Neuronal stem cell (in vitro differentiated cells): Measurements from ENCODE around the gene U2SURP.

Source experiments
- DNase-seq: peaks from one replicate; pipeline ENCODE4 v3.0.0-alpha.2; 2013; ENCODE audit warnings: low spot score
- H2AFZ ChIP-seq: one replicate; pipeline ENCODE4 v1.6.1; 2013; ENCODE audit warnings: mild to moderate bottlenecking, low read length, inconsistent platforms
- H2AK5ac ChIP-seq: 2 replicates; pipeline ENCODE4 v1.6.1; 2013; ENCODE audit warnings: low read depth, mild to moderate bottlenecking, inconsistent platforms, low read length, moderate library complexity, mixed read lengths
- H2BK120ac ChIP-seq: 2 replicates; pipeline ENCODE4 v1.6.1; 2013; ENCODE audit warnings: low read depth, mild to moderate bottlenecking, inconsistent platforms, low read length, moderate library complexity, mixed read lengths
- H2BK12ac ChIP-seq: one replicate; pipeline ENCODE4 v1.6.1; 2013; ENCODE audit warnings: low read length, inconsistent platforms
- H2BK15ac ChIP-seq: 2 replicates; pipeline ENCODE4 v1.6.1; 2013; ENCODE audit warnings: mild to moderate bottlenecking, low read length, inconsistent platforms, mixed read lengths
- H2BK5ac ChIP-seq: one replicate; pipeline ENCODE4 v1.6.1; 2013; ENCODE audit warnings: inconsistent platforms, mild to moderate bottlenecking, low read length, moderate library complexity
- H3K14ac ChIP-seq: one replicate; pipeline ENCODE4 v1.6.1; 2013; ENCODE audit warnings: low read length, inconsistent platforms
- H3K18ac ChIP-seq: 2 replicates; pipeline ENCODE4 v1.6.1; 2013; ENCODE audit warnings: low read length, inconsistent platforms
- H3K23ac ChIP-seq: 2 replicates; pipeline ENCODE4 v1.6.1; 2013; ENCODE audit warnings: low read depth, mild to moderate bottlenecking, mixed read lengths, low read length, inconsistent platforms; ENCODE audit not compliant: poor library complexity
- H3K27ac ChIP-seq: replicated peaks from 3 replicates; pipeline ENCODE4 v1.5.1; 2013; ENCODE audit warnings: low read length, inconsistent platforms
- H3K27me3 ChIP-seq, 3 experiments: 2 replicates each; pipeline ENCODE4 v1.6.1; 2013; ENCODE audit warnings: low read length in 3 of 3, mild to moderate bottlenecking in 2 of 3, inconsistent platforms in 1 of 3, low read depth in 1 of 3, mixed read lengths in 1 of 3, moderate library complexity in 1 of 3; ENCODE audit not compliant: control insufficient read depth in 3 of 3, insufficient read depth in 3 of 3
- H3K36me3 ChIP-seq, 2 donors: replicated peaks in 1 of 2; 2 replicates each; pipeline ENCODE4 v1.6.1; 2013; ENCODE audit warnings: low read length in 2 of 2; ENCODE audit not compliant: control insufficient read depth in 2 of 2, insufficient read depth in 2 of 2
- H3K4ac ChIP-seq: 2 replicates; pipeline ENCODE4 v1.6.1; 2013; ENCODE audit warnings: inconsistent platforms, mild to moderate bottlenecking, low read length, moderate library complexity
- H3K4me1 ChIP-seq, 2 donors: 1 replicate in 1 of 2; 2 replicates in 1 of 2; pipeline ENCODE4 v1.6.1; 2013; ENCODE audit warnings: low read length in 2 of 2, low read depth in 1 of 2; ENCODE audit not compliant: control insufficient read depth in 2 of 2, insufficient read depth in 1 of 2
- H3K4me2 ChIP-seq: one replicate; pipeline ENCODE4 v1.6.1; 2013; ENCODE audit warnings: mild to moderate bottlenecking, low read length, inconsistent platforms; ENCODE audit not compliant: insufficient read depth, poor library complexity, severe bottlenecking
- H3K4me3 ChIP-seq, 2 donors: 2 replicates each; pipeline ENCODE4 v1.5.1; 2013; ENCODE audit warnings: low read length in 2 of 2, mild to moderate bottlenecking in 2 of 2, inconsistent platforms in 1 of 2, moderate library complexity in 1 of 2
- H3K79me1 ChIP-seq: one replicate; pipeline ENCODE4 v1.6.1; 2013; ENCODE audit warnings: low read depth, mild to moderate bottlenecking, inconsistent platforms, low read length, moderate library complexity
- H3K9ac ChIP-seq: one replicate; pipeline ENCODE4 v1.6.1; 2013; ENCODE audit warnings: mild to moderate bottlenecking, low read depth, low read length, inconsistent platforms; ENCODE audit not compliant: poor library complexity
- H3K9me3 ChIP-seq, 2 donors: replicated peaks in 1 of 2; 2 replicates each; pipeline versions ENCODE3 to v1.6.1; 2013; ENCODE audit warnings: low read length in 2 of 2, mild to moderate bottlenecking in 2 of 2, inconsistent platforms in 1 of 2, low read depth in 1 of 2, mixed read lengths in 1 of 2, moderate library complexity in 1 of 2; ENCODE audit not compliant: control insufficient read depth in 2 of 2, insufficient read depth in 1 of 2
- H4K8ac ChIP-seq: one replicate; pipeline ENCODE4 v1.6.1; 2013; ENCODE audit warnings: low read depth, mild to moderate bottlenecking, inconsistent platforms, low read length, moderate library complexity
- H4K91ac ChIP-seq: one replicate; pipeline ENCODE4 v1.6.1; 2013; ENCODE audit warnings: low read length, low read depth, mild to moderate bottlenecking, inconsistent platforms; ENCODE audit not compliant: poor library complexity
- WGBS, 2 donors: extraction: QIAGEN DNeasy Blood & Tissue Kit; methylation state at CpG; one replicate each; pipeline ENCODE4 v1.1.7; 2013; ENCODE audit warnings: missing lambda C conversion rate in 2 of 2, mixed read lengths in 1 of 2; ENCODE audit not compliant: insufficient read length in 2 of 2, insufficient replicate concordance in 1 of 2; ENCODE audit errors: extremely low coverage in 2 of 2; 5-methylcytosine and 5-hydroxymethylcytosine counted together

Gene U2SURP

GRCh38 chr3:142962520-142963233, 38.7 kb upstream of the U2SURP start:
- Histone ChIP-seq H3K27ac (no peak overlapping the region), H3K18ac (peak overlapping the region; percentile 99), H4K8ac (peak overlapping the region; percentile 99), H2AFZ (peak overlapping the region; percentile 100), H3K4ac (peak overlapping the region; percentile 53), H4K91ac (peak overlapping the region; percentile 96), H2BK120ac (no peak overlapping the region), H2BK12ac (peak overlapping the region; percentile 82), H3K23ac (peak overlapping the region; percentile 100), H3K4me1 (peaks cover 0 to 14% of the 10 kb centered on the region in 2 donors), H3K27me3 (peaks cover 0 to 61% (median 11%) of the 10 kb centered on the region in 3 experiments), H2BK15ac (peak overlapping the region; percentile 68), H3K36me3 (no peaks in the 10 kb centered on the region), H3K9me3 (peaks cover 5 to 11% of the 10 kb centered on the region in 2 donors), H2BK5ac (no peak overlapping the region), H3K9ac (peak overlapping the region; percentile 94), H3K79me1 (no peaks in the 10 kb centered on the region), H3K14ac (peak overlapping the region; percentile 95), H2AK5ac (peak overlapping the region; percentile 98), H3K4me2 (peak overlapping the region; percentile 88), H3K4me3 (peak overlapping the region; percentile 69 to 87)
- DNase-seq: no peak
- WGBS, 2 donors: no CpG with 5 or more reads among the region's 63 CpGs

DNA sequence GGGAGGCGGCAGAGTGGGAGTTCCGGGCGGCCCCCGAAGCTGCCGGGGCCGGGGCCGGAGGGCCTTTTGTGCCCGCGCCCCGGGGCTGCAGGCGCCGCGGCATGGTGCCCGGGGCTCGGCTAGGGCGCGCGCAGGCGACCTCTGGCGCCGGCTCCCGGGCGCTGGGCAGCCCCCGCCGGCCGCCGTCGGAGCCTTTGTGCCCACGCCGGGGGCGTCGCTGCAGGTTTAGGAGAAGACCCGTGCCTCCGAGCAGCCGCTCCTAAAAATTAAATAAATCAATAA, 38.2 kb upstream of the U2SURP start:
- Histone ChIP-seq H3K23ac (no peak overlapping the region), H3K36me3 (no peaks in the 10 kb centered on the region), H2BK12ac (no peak overlapping the region), H3K79me1 (no peaks in the 10 kb centered on the region), H2AK5ac (peak overlapping the region; percentile 98), H3K4me2 (peak overlapping the region; percentile 88), H3K9ac (peak overlapping the region; percentile 94), H2BK15ac (peak overlapping the region; percentile 68), H3K9me3 (peaks cover 5 to 11% of the 10 kb centered on the region in 2 donors), H4K8ac (no peak overlapping the region), H3K27me3 (peaks cover 0 to 56% (median 11%) of the 10 kb centered on the region in 3 experiments), H3K18ac (peak overlapping the region; percentile 99), H3K14ac (peak overlapping the region; percentile 95), H3K4me1 (peaks cover 0 to 14% of the 10 kb centered on the region in 2 donors), H3K4me3 (peak overlapping the region; percentile 69 to 87), H4K91ac (no peak overlapping the region), H3K27ac (no peak overlapping the region), H3K4ac (no peak overlapping the region), H2AFZ (peak overlapping the region; percentile 100), H2BK5ac (no peak overlapping the region), H2BK120ac (no peak overlapping the region)
- DNase-seq: no peak
- no CpG with 5 or more reads among the region's 35 CpGs for WGBS, 2 donors

GRCh38 chr3:142963516-142964448, 37.6 kb upstream of the U2SURP start, which contains the start of gene PAQR9:
PAQR9 (minus strand) TSS chr3:142963674; CDS start chr3:142963336, 338 bp downstream.
- no peak within 1 kb of the TSS for H2BK5ac ChIP-seq
- peak within 1 kb of the TSS; percentile 99 for H4K8ac ChIP-seq
- peak within 1 kb of the TSS; percentile 100 for H3K23ac ChIP-seq
- H2BK12ac ChIP-seq: peak within 1 kb of the TSS; percentile 82
- peaks cover 0 to 14% of the 10 kb centered on the region in 2 donors for H3K4me1 ChIP-seq
- H3K4me2 ChIP-seq: peak within 1 kb of the TSS; percentile 88
- H3K36me3 ChIP-seq: no peaks in the 10 kb centered on the region
- no peak within 1 kb of the TSS for H3K27ac ChIP-seq
- peaks cover 5 to 11% of the 10 kb centered on the region in 2 donors for H3K9me3 ChIP-seq
- no peak within 1 kb of the TSS for H2BK120ac ChIP-seq
- H2AK5ac ChIP-seq: peak within 1 kb of the TSS; percentile 98
- H4K91ac ChIP-seq: peak within 1 kb of the TSS; percentile 96
- H3K79me1 ChIP-seq: no peaks in the 10 kb centered on the region
- peak within 1 kb of the TSS; percentile 99 for H3K18ac ChIP-seq
- peak; percentile 52 for DNase-seq
- peak within 1 kb of the TSS; percentile 94 for H3K9ac ChIP-seq
- peak within 1 kb of the TSS; percentile 69 to 87 for H3K4me3 ChIP-seq
- WGBS, 2 donors: no CpG with 5 or more reads among the region's 117 CpGs
- H2AFZ ChIP-seq: peak within 1 kb of the TSS; percentile 100
- peaks cover 0 to 54% (median 11%) of the 10 kb centered on the region in 3 experiments for H3K27me3 ChIP-seq
- peak within 1 kb of the TSS; percentile 53 for H3K4ac ChIP-seq
- peak within 1 kb of the TSS; percentile 95 for H3K14ac ChIP-seq
- peak within 1 kb of the TSS; percentile 68 for H2BK15ac ChIP-seq

DNA sequence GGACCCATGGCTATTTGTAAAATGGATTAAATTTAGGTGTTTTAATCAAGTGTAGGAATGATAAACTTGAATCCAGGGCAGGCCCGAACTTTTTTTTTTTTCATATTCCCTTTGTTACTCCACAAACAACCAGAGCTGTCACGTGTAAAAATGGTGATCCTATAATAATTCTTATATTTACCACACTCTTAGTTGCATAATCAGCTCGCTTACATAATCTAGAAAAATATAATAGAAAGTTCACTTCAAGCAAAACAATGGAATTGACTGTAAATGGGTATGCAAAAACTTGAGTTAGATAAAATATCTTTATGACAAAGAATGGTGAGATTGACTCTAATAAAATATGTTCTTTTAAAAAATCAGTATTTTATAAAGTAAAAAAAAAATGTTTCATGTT, 35.8 kb upstream of the U2SURP start:
- H2AK5ac ChIP-seq: no peak overlapping the region
- no peak overlapping the region for H2BK12ac ChIP-seq
- no peaks in the 10 kb centered on the region for H3K79me1 ChIP-seq
- no peak overlapping the region for H4K91ac ChIP-seq
- no peak for DNase-seq
- H3K4me2 ChIP-seq: no peak overlapping the region
- H3K27ac ChIP-seq: no peak overlapping the region
- no peak overlapping the region for H3K4me3 ChIP-seq
- H2BK15ac ChIP-seq: no peak overlapping the region
- peaks cover 5 to 11% of the 10 kb centered on the region in 2 donors for H3K9me3 ChIP-seq
- H3K14ac ChIP-seq: no peak overlapping the region
- H3K4ac ChIP-seq: no peak overlapping the region
- H2AFZ ChIP-seq: no peak overlapping the region
- H3K9ac ChIP-seq: no peak overlapping the region
- no peak overlapping the region for H2BK120ac ChIP-seq
- peaks cover 0 to 54% (median 11%) of the 10 kb centered on the region in 3 experiments for H3K27me3 ChIP-seq
- H3K4me1 ChIP-seq: peaks cover 0 to 16% of the 10 kb centered on the region in 2 donors
- no peak overlapping the region for H3K18ac ChIP-seq
- H3K23ac ChIP-seq: no peak overlapping the region
- no CpG with 5 or more reads among the region's 3 CpGs for WGBS, 2 donors
- no peaks in the 10 kb centered on the region for H3K36me3 ChIP-seq
- H2BK5ac ChIP-seq: no peak overlapping the region
- H4K8ac ChIP-seq: no peak overlapping the region
